ENCODE results near the gene PSMA7.

DNA sequence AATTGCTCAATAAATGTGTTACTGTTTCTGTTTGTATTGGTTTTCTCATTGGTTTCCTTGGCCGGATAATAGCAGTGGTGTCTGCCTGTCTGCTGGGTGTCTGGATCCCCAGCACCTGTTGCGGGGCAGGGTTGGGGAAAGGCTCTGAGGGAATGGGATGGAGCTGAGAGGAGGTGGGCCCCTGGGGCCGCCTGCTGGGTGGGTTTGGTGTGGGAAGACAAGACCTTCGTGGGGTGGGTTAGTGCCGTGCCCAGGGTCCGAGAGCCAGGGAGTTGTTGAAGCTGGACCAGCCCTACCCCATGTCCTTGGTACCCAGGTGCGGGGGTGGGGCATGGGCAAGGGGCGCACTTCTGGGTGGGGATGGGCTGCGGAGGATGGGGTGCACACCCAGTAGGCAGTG, 4.3 kb upstream of the PSMA7 start:
- TF ChIP-seq, protein P1, sequence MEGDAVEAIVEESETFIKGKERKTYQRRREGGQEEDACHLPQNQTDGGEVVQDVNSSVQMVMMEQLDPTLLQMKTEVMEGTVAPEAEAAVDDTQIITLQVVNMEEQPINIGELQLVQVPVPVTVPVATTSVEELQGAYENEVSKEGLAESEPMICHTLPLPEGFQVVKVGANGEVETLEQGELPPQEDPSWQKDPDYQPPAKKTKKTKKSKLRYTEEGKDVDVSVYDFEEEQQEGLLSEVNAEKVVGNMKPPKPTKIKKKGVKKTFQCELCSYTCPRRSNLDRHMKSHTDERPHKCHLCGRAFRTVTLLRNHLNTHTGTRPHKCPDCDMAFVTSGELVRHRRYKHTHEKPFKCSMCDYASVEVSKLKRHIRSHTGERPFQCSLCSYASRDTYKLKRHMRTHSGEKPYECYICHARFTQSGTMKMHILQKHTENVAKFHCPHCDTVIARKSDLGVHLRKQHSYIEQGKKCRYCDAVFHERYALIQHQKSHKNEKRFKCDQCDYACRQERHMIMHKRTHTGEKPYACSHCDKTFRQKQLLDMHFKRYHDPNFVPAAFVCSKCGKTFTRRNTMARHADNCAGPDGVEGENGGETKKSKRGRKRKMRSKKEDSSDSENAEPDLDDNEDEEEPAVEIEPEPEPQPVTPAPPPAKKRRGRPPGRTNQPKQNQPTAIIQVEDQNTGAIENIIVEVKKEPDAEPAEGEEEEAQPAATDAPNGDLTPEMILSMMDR (IDR thresholded peaks at IDR 0.05), result no peak
- TF ChIP-seq EZH2 (IDR thresholded peaks at IDR 0.05; ENCODE audit: borderline replicate concordance, insufficient read depth, low read depth, low read length, poor library complexity, severe bottlenecking), result no peak
